ENCODE results near the gene STK11IP. TPM values are rescaled to one million over a fixed set of nuclear protein-coding genes. Genes with fewer than 3 reads are reported as not detected.
A peak's percentile ranks its signal among the peaks of the same experiment; 100 is the strongest.

STK11IP gene
- total and polyA plus RNA-seq, 9 of the 15 experiments (the other 6 are each of a cell fraction or from before 2014, with no cell fraction given): 0.52 to 21.7 (median 5.6) TPM

DNA sequence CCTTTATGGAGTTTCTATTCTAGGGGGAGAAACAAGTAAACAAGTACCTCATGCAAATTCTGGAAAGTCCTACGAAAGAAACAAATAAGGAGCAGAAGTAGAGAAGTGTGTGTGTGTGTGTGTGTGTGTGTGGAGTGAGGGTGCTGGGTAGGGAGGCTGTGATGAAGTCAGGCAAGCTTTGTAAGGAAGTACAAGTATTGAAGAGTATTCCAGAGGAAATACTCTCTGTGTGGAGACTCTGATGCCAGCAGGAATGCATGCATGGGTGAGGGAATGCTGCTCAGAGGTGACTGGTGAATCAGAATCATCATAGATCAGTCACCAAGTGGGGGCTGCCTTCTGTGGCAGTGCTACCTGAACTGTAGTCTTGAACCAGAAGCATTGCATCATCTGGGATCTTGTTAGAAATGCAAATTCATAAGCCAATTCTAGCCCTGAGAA is 64.3 kb downstream of the STK11IP start:
- peaks cover 3% of the 10 kb centered on the region for H3K9me1 ChIP-seq (ENCODE audit: control insufficient read depth, insufficient read depth, low read length)
- 0% methylated on average over 1 of the region's 1 CpG for WGBS (ENCODE audit: insufficient coverage, low coverage, missing lambda C conversion rate)
- H3K36me3 ChIP-seq (ENCODE audit: control insufficient read depth, insufficient read depth, low read length): no peaks in the 10 kb centered on the region
- H3K4me3 ChIP-seq: no peak overlapping the region
- no TSS peak for BruUV-seq (replicated peaks)
- no peaks in the 10 kb centered on the region for H4K20me1 ChIP-seq (replicated peaks; ENCODE audit: control insufficient read depth, insufficient read depth, low read length)
- H3K4me2 ChIP-seq (ENCODE audit: insufficient read depth, low read length): peak overlapping the region; percentile 72
- no peaks in the 10 kb centered on the region for H3K79me2 ChIP-seq (ENCODE audit: control insufficient read depth, insufficient read depth, low read length)
- in situ Hi-C loops (cut with MboI): no loop called here
- H3K27ac ChIP-seq (ENCODE audit: extremely low read depth, low read depth, low read length): peak overlapping the region; percentile 80
- ChIA-PET POLR2A (interaction anchor here (0.7 to 1.2 kb wide), 4 partner anchors 17 to 122 kb away, joined by 3 to 4 read pairs (median 4); no protein-coding TSS in a partner anchor), CTCF (ENCODE audit: low intra/inter-chr PET ratio) (no interaction called here)
- peak overlapping the region; percentile 76; the same call in 1 of the 2 replicates for H2AFZ ChIP-seq (ENCODE audit: low read depth, low read length)
- peaks cover 9% of the 10 kb centered on the region; the same call in 1 of the 2 replicates for H3K9me3 ChIP-seq (replicated peaks; ENCODE audit: control insufficient read depth, insufficient read depth, low read depth, low read length)
- no peak for FAIRE-seq
- peak; percentile 57 for ATAC-seq
- peak overlapping the region in 1 of 2 experiments; percentile 48; a peak in 2 of 4 replicates for H3K9ac ChIP-seq (ENCODE audit: insufficient read depth in 1 of 2, low read depth in 2 of 2, low read length in 2 of 2)
- H3K27me3 ChIP-seq (ENCODE audit: control insufficient read depth in 2 of 2, insufficient read depth in 2 of 2, low read length in 2 of 2): no peaks in the 10 kb centered on the region
- DNase-seq (ENCODE audit: extremely low read depth in 1 of 4, low spot score in 3 of 4): peak in 2 of 4 experiments; percentile 31 to 54
- intact Hi-C loops (cut with micrococcal nuclease): no loop called here
- peaks cover 13 to 52% of the 10 kb centered on the region in 2 experiments; a peak in 4 of 5 replicates for H3K4me1 ChIP-seq (replicated peaks in 1 of 2; ENCODE audit: control insufficient read depth in 2 of 2, insufficient read depth in 2 of 2, low read length in 2 of 2)
- 0 out of 2 replicates have a peak, but pooled peaks have one; percentile 16 for TF ChIP-seq EHMT2 (IDR thresholded peaks at IDR 0.05)
- no peak for TF ChIP-seq RBBP5 (IDR thresholded peaks at IDR 0.05; ENCODE audit: borderline replicate concordance, insufficient read depth, low read length, poor library complexity, severe bottlenecking)
- no peak for TF ChIP-seq HMG20A (CRISPR knock-in tag; conservative IDR thresholded peaks at IDR 0.05)
- peak; percentile 14 for TF ChIP-seq DACH1 (IDR thresholded peaks at IDR 0.05; ENCODE audit: partially characterized antibody)
- TF ChIP-seq KDM1A (IDR thresholded peaks at IDR 0.05): 0 out of 4 replicates have a peak, but pooled peaks of 1 of the 2 experiments have one; percentile 1
- TF ChIP-seq ARID1B (IDR thresholded peaks at IDR 0.05): peak; percentile 85
- TF ChIP-seq, protein P1, sequence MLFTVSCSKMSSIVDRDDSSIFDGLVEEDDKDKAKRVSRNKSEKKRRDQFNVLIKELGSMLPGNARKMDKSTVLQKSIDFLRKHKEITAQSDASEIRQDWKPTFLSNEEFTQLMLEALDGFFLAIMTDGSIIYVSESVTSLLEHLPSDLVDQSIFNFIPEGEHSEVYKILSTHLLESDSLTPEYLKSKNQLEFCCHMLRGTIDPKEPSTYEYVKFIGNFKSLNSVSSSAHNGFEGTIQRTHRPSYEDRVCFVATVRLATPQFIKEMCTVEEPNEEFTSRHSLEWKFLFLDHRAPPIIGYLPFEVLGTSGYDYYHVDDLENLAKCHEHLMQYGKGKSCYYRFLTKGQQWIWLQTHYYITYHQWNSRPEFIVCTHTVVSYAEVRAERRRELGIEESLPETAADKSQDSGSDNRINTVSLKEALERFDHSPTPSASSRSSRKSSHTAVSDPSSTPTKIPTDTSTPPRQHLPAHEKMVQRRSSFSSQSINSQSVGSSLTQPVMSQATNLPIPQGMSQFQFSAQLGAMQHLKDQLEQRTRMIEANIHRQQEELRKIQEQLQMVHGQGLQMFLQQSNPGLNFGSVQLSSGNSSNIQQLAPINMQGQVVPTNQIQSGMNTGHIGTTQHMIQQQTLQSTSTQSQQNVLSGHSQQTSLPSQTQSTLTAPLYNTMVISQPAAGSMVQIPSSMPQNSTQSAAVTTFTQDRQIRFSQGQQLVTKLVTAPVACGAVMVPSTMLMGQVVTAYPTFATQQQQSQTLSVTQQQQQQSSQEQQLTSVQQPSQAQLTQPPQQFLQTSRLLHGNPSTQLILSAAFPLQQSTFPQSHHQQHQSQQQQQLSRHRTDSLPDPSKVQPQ (CRISPR knock-in tag; IDR thresholded peaks at IDR 0.05; ENCODE audit: borderline replicate concordance): no peak
- TF ChIP-seq, protein P2, sequence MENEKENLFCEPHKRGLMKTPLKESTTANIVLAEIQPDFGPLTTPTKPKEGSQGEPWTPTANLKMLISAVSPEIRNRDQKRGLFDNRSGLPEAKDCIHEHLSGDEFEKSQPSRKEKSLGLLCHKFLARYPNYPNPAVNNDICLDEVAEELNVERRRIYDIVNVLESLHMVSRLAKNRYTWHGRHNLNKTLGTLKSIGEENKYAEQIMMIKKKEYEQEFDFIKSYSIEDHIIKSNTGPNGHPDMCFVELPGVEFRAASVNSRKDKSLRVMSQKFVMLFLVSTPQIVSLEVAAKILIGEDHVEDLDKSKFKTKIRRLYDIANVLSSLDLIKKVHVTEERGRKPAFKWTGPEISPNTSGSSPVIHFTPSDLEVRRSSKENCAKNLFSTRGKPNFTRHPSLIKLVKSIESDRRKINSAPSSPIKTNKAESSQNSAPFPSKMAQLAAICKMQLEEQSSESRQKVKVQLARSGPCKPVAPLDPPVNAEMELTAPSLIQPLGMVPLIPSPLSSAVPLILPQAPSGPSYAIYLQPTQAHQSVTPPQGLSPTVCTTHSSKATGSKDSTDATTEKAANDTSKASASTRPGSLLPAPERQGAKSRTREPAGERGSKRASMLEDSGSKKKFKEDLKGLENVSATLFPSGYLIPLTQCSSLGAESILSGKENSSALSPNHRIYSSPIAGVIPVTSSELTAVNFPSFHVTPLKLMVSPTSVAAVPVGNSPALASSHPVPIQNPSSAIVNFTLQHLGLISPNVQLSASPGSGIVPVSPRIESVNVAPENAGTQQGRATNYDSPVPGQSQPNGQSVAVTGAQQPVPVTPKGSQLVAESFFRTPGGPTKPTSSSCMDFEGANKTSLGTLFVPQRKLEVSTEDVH (IDR thresholded peaks at IDR 0.05; ENCODE audit: low read depth, partially characterized antibody): no peak
- no peak for TF ChIP-seq HNRNPL (IDR thresholded peaks at IDR 0.05; ENCODE audit: low read depth, low read length)
- no peak for TF ChIP-seq ELF2 (CRISPR knock-in tag; IDR thresholded peaks at IDR 0.05)
- no peak for TF ChIP-seq ZNF436 (CRISPR knock-in tag; IDR thresholded peaks at IDR 0.05)
- TF ChIP-seq SIN3A (IDR thresholded peaks at IDR 0.05; ENCODE audit: borderline replicate concordance in 2 of 2, control insufficient read depth in 1 of 2, low read depth in 2 of 2, low read length in 2 of 2): no peak
- TF ChIP-seq, protein P3, sequence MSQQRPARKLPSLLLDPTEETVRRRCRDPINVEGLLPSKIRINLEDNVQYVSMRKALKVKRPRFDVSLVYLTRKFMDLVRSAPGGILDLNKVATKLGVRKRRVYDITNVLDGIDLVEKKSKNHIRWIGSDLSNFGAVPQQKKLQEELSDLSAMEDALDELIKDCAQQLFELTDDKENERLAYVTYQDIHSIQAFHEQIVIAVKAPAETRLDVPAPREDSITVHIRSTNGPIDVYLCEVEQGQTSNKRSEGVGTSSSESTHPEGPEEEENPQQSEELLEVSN (IDR thresholded peaks at IDR 0.05; ENCODE audit: borderline replicate concordance in 1 of 2, extremely low read depth in 1 of 2, insufficient read depth in 1 of 2, insufficient read length in 1 of 2, low read depth in 1 of 2, low read length in 1 of 2, poor library complexity in 1 of 2, severe bottlenecking in 1 of 2): no peak
- no peak for TF ChIP-seq TBL1XR1 (IDR thresholded peaks at IDR 0.05; ENCODE audit: low read length in 2 of 2)

Measured in K562 (cell line).